Thoracic aorta (tissue), 2 donors: ENCODE data around the gene PDE4D. TPM values are rescaled to one million over a fixed set of nuclear protein-coding genes. Genes with fewer than 3 reads are reported as not detected.

Experiments used
- ATAC-seq: fragments of 150-250 bp; one replicate; pipeline ENCODE4 v1.8.0; 2017; ENCODE audit warnings: low read depth; ENCODE audit not compliant: insufficient number of reproducible peaks, low FRiP score
- DNase-seq: peaks from one replicate; pipeline ENCODE4 v3.0.0-alpha.2; 2020; ENCODE audit warnings: low spot score
- H3K27ac ChIP-seq, 2 donors: fragments of 200-600 bp; sonication (generic); 1 replicate in 1 of 2; 2 replicates in 1 of 2; pipeline ENCODE4 v1.5.1; 2016; ENCODE audit warnings: mild to moderate bottlenecking in 2 of 2, moderate library complexity in 2 of 2
- H3K27me3 ChIP-seq: fragments of 200-600 bp; sonication (generic); replicated peaks from 2 replicates; pipeline ENCODE4 v1.6.0; 2016; ENCODE audit warnings: mild to moderate bottlenecking; ENCODE audit not compliant: insufficient read depth
- H3K36me3 ChIP-seq: fragments of 200-600 bp; sonication (generic); one replicate; pipeline ENCODE4 v1.5.1; 2016
- H3K4me1 ChIP-seq, 2 donors: fragments of 200-600 bp; sonication (generic); 1 replicate in 1 of 2; 2 replicates in 1 of 2; pipeline versions ENCODE4 v1.5.1 to v1.6.0; 2016; ENCODE audit warnings: low read depth in 2 of 2, mild to moderate bottlenecking in 1 of 2; ENCODE audit not compliant: control insufficient read depth in 1 of 2
- H3K4me3 ChIP-seq: fragments of 200-600 bp; sonication (generic); 2 replicates; pipeline ENCODE4 v1.5.1; 2016; ENCODE audit warnings: mild to moderate bottlenecking
- H3K9me3 ChIP-seq: fragments of 200-600 bp; sonication (generic); 2 replicates; pipeline ENCODE4 v1.5.1; 2016
- CTCF ChIP-seq: fragments of 200-600 bp; sonication (generic); IDR thresholded peaks from one replicate; pipeline ENCODE4 v1.5.1; 2019; ENCODE audit warnings: antibody characterized with exemption
- total RNA-seq, 2 donors: library from RNA; depleted of rRNA; stranded (reverse); fragments of >200 nt; gene quantifications; one replicate each; pipeline versions ENCODE4 v1.1.0 to v1.2.3, GENCODE V29; 2016

Gene PDE4D
- total RNA-seq, 2 donors from 2014 or later = 34.0 to 85.8 TPM

DNA sequence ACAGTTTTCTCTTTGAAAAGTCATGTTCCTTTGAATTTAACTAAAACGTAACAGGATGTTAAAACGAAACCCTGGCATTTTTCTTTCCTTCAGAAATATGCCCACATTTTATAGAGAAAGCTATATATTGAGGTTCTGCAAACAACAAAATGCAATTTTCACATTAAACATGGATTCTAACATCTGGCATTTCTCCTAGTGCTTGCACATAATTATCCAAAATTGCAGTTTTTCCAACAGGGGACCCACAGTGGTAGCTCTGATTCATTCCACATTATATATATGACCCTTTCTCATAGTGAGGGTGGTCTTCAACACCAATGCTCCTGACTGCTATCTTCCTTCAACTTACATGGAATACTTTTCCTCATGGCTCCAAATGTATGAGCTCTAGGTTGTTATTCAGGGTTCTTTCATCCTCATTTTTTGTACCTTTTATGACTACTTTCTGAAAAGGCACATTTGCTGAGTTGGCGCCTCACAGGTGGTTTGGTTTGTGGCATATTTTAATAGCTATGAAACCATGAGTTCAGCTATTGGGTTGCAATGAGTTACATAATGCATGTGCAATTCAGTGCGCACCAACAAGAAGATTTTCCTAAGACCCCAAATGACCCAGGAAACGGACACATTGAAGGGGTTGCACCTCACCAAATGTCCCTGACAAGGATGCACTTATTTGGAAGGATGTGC is 758.9 kb downstream of the PDE4D start:
- Histone ChIP-seq H3K27ac (no peak overlapping the region), H3K27me3 (no peaks in the 10 kb centered on the region), H3K36me3 (no peaks in the 10 kb centered on the region), H3K4me1 (peaks cover 4 to 23% of the 10 kb centered on the region in 2 donors), H3K9me3 (no peaks in the 10 kb centered on the region), H3K4me3 (no peak overlapping the region)
- TF ChIP-seq CTCF = no peak
- no peak for ATAC-seq
- DNase-seq = no peak

GRCh38 chr5:59133764-59134261 is 759.7 kb downstream of the PDE4D start:
- H3K27me3 ChIP-seq = no peaks in the 10 kb centered on the region
- H3K9me3 ChIP-seq = no peaks in the 10 kb centered on the region
- no peak overlapping the region for H3K27ac ChIP-seq
- ATAC-seq (no peak), DNase-seq (no peak)
- TF ChIP-seq CTCF = no peak
- no peak overlapping the region for H3K4me3 ChIP-seq
- peaks cover 4 to 23% of the 10 kb centered on the region in 2 donors for H3K4me1 ChIP-seq
- no peaks in the 10 kb centered on the region for H3K36me3 ChIP-seq

DNA sequence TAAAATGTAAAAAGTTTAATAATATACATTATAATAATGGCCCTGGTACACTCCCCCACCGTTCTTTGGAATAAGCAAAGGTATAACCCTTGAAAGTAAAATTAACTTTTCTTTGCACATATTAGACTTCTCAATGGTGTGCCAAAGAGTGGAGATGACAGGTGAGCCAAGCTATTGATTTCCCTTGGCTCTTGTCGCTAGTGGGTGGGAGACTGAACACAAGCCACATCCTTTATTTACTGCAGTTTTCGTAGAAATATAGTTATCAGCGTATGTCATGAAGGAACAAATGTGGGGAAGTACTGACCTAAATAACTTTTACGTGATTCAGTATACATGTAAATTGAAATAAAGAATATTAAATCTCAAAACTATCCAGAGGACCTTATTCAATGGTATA is 761.4 kb downstream of the PDE4D start:
- H3K27ac ChIP-seq = no peak overlapping the region
- H3K9me3 ChIP-seq = no peaks in the 10 kb centered on the region
- TF ChIP-seq CTCF = no peak
- ATAC-seq (no peak), DNase-seq (no peak)
- H3K27me3 ChIP-seq = no peaks in the 10 kb centered on the region
- no peaks in the 10 kb centered on the region for H3K36me3 ChIP-seq
- peaks cover 10 to 30% of the 10 kb centered on the region in 2 donors for H3K4me1 ChIP-seq
- H3K4me3 ChIP-seq = no peak overlapping the region

- DNase-seq (no peak), ATAC-seq (no peak)
- Histone ChIP-seq H3K4me1 (peaks cover 14 to 34% of the 10 kb centered on the region in 2 donors), H3K9me3 (no peaks in the 10 kb centered on the region), H3K27ac (no peak overlapping the region), H3K4me3 (no peak overlapping the region), H3K36me3 (no peaks in the 10 kb centered on the region), H3K27me3 (no peaks in the 10 kb centered on the region)
- TF ChIP-seq CTCF = no peak
These were observed 763.1 kb downstream of the PDE4D start for GRCh38 chr5:59130431-59130830.

DNA sequence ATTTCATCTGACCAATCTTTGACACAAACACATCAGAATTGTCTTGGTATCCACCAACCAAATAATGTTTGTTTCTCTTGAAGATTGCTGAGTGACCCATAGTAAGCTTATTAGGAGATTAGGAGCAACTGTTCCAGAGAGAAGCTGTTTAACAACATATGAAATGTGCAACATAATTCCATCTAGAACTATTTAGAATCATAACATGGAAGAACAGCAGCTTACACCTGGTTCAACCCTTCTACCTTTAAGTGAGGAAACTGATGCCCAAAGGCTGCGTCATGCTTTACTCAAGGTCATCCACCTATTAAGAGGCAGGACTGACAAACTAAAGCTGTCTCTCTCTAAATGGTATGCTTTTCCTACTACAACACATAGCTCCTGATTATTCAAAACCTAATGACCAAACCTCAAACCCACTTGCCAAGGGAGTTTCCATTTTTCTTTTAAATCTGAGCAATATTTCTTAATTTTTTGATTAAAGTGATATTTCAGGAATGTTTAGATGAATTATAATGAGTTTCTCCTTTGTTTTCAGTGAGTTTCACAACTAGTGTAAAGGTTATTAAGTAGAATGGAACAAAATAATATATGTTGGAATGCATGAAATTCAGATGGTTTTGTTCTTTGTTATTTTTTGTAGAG is 764.8 kb downstream of the PDE4D start:
- H3K27ac ChIP-seq = no peak overlapping the region
- DNase-seq (no peak), ATAC-seq (no peak)
- H3K27me3 ChIP-seq = no peaks in the 10 kb centered on the region
- no peak overlapping the region for H3K4me3 ChIP-seq
- no peak for TF ChIP-seq CTCF
- H3K4me1 ChIP-seq = peaks cover 13 to 20% of the 10 kb centered on the region in 2 donors
- no peaks in the 10 kb centered on the region for H3K9me3 ChIP-seq
- no peaks in the 10 kb centered on the region for H3K36me3 ChIP-seq
